PC-9 (cell line): ENCODE measurements around the gene KRTAP5-10. TPM values are rescaled to one million over a fixed set of nuclear protein-coding genes. Genes with fewer than 3 reads are reported as not detected.
"Not testable (repeated sequence)": the region's sequence is repeated elsewhere in the genome, so short reads cannot be mapped to it uniquely, and the experiment has no call there.

ENCODE experiments used
- BruUV-seq: library from RNA; stranded (reverse); fragments of 400-500 nt; replicated peaks from 2 replicates; lab custom pipeline; 2021; lab: Mats Ljungman, UMichigan
- CTCF ChIA-PET: fragments of 300-600 bp; sonication (Branson Sonifier 250); formaldehyde crosslinking; loops from one replicate; lab custom pipeline; 2022; ENCODE audit warnings: antibody characterized with exemption; lab: Charles Lee
- POLR2A ChIA-PET: fragments of 300-600 bp; sonication (Branson Sonifier 250); formaldehyde crosslinking; loops from one replicate; lab custom pipeline; 2022; ENCODE audit warnings: antibody characterized with exemption; ENCODE audit not compliant: unreplicated experiment; lab: Charles Lee
- DNase-seq, 2 experiments: peaks; one replicate each; pipeline versions ENCODE4 v3.0.0 to v3.0.0-alpha.2; 2015 to 2022; ENCODE audit warnings: mixed read lengths in 1 of 2
- H2AFZ ChIP-seq: fragments of 200-600 bp; sonication (generic); 2 replicates; pipeline ENCODE4 v1.8.1; 2017; ENCODE audit warnings: antibody characterized with exemption
- H3F3A ChIP-seq: fragments of 200-600 bp; sonication (generic); 2 replicates; pipeline ENCODE4 v1.8.1; 2017; ENCODE audit warnings: antibody characterized with exemption, mild to moderate bottlenecking, low read depth; ENCODE audit not compliant: insufficient read depth
- H3K27ac ChIP-seq: fragments of 200-600 bp; sonication (generic); 2 replicates; pipeline ENCODE4 v1.6.1; 2016; ENCODE audit warnings: mixed run types
- H3K27me3 ChIP-seq: fragments of 200-600 bp; sonication (generic); 2 replicates; pipeline ENCODE4 v1.6.1; 2016; ENCODE audit warnings: low read depth, mixed run types; ENCODE audit not compliant: insufficient read depth
- H3K36me3 ChIP-seq: fragments of 200-600 bp; sonication (generic); 2 replicates; pipeline ENCODE4 v1.6.1; 2016; ENCODE audit warnings: low read depth, mixed run types
- H3K4me1 ChIP-seq: fragments of 200-600 bp; sonication (generic); replicated peaks from 2 replicates; pipeline ENCODE4 v1.6.1; 2016; ENCODE audit warnings: mixed run types; ENCODE audit not compliant: insufficient read depth
- H3K4me2 ChIP-seq: fragments of 200-600 bp; sonication (generic); 2 replicates; pipeline ENCODE4 v1.6.1; 2017; ENCODE audit warnings: mixed run types
- H3K4me3 ChIP-seq: fragments of 200-600 bp; sonication (generic); 2 replicates; pipeline ENCODE4 v1.6.1; 2016; ENCODE audit warnings: mixed run types
- H3K79me2 ChIP-seq: fragments of 200-600 bp; sonication (generic); 2 replicates; pipeline ENCODE4 v1.6.1; 2017; ENCODE audit warnings: low read depth, mixed run types
- H3K9me2 ChIP-seq: fragments of 200-600 bp; sonication (generic); 2 replicates; pipeline ENCODE4 v1.8.1; 2017; ENCODE audit warnings: mild to moderate bottlenecking; ENCODE audit not compliant: insufficient read depth
- H3K9me3 ChIP-seq: fragments of 200-600 bp; sonication (generic); 2 replicates; pipeline ENCODE4 v1.8.1; 2016; ENCODE audit warnings: low read depth; ENCODE audit not compliant: insufficient read depth
- H4K20me1 ChIP-seq: fragments of 200-600 bp; sonication (generic); 2 replicates; pipeline ENCODE4 v1.8.1; 2017; ENCODE audit not compliant: insufficient read depth
- CTCF ChIP-seq: fragments of 200-600 bp; sonication (generic); conservative IDR thresholded peaks from 2 replicates; pipeline ENCODE4 v1.6.1; 2017; ENCODE audit warnings: mixed run types, antibody characterized with exemption, mild to moderate bottlenecking, moderate library complexity
- EZH2 ChIP-seq: fragments of 200-600 bp; sonication (generic); IDR thresholded peaks from 2 replicates; pipeline ENCODE4 v1.8.0; 2017; ENCODE audit warnings: antibody characterized with exemption, low read depth
- intact Hi-C: fragments of 100-400 bp; cut with micrococcal nuclease; formaldehyde crosslinking; loops from one replicate; pipeline ENCODE4 v1.10.0; 2022; ENCODE audit not compliant: unreplicated experiment
- total RNA-seq: library from RNA; stranded (reverse); gene quantifications from 2 replicates; pipeline ENCODE4 v1.2.3, GENCODE V29; 2021

The KRTAP5-10 gene
- total RNA-seq, 1 experiment from 2014 or later: not detected

- Histone ChIP-seq H3K36me3 (no peaks in the 10 kb centered on the region), H3K4me2 (peak overlapping the region; percentile 32), H2AFZ (no peak overlapping the region), H3K27me3 (no peaks in the 10 kb centered on the region), H3K4me3 (no peak overlapping the region), H3K9me2 (no peaks in the 10 kb centered on the region), H3K4me1 (peaks cover 13% of the 10 kb centered on the region; the same call in 1 of the 2 replicates), H3K79me2 (no peaks in the 10 kb centered on the region), H3K9me3 (no peaks in the 10 kb centered on the region), H3K27ac (no peak overlapping the region), H4K20me1 (no peaks in the 10 kb centered on the region), H3F3A (peaks cover 10% of the 10 kb centered on the region)
- DNase-seq: peak in 1 of 2 experiments; percentile 45
- intact Hi-C loops: no loop called here
- ChIA-PET POLR2A (no interaction called here), CTCF (no interaction called here)
- TF ChIP-seq CTCF (no peak), EZH2 (no peak)
- BruUV-seq: no TSS peak
Measured at GRCh38 chr11:71525188-71525937, 40.0 kb upstream of the KRTAP5-10 start.

GRCh38 chr11:71525938-71526495 is 39.3 kb upstream of the KRTAP5-10 start:
- Histone ChIP-seq H3F3A (peaks cover 10% of the 10 kb centered on the region), H3K36me3 (no peaks in the 10 kb centered on the region), H4K20me1 (no peaks in the 10 kb centered on the region), H2AFZ (no peak overlapping the region), H3K4me1 (peaks cover 13% of the 10 kb centered on the region; the same call in 1 of the 2 replicates), H3K27me3 (no peaks in the 10 kb centered on the region), H3K9me3 (no peaks in the 10 kb centered on the region), H3K9me2 (no peaks in the 10 kb centered on the region), H3K79me2 (no peaks in the 10 kb centered on the region), H3K4me3 (no peak overlapping the region), H3K4me2 (no peak overlapping the region), H3K27ac (no peak overlapping the region)
- no peak for TF ChIP-seq CTCF
- BruUV-seq: no TSS peak
- ChIA-PET CTCF (interaction anchor here (0.6 kb wide), 1 partner anchor 233 kb away, joined by 3 read pairs; no protein-coding TSS in a partner anchor), POLR2A (no interaction called here)
- no peak for DNase-seq
- intact Hi-C loops: no loop called here

- H3K4me2 ChIP-seq, BruUV-seq, H3K36me3 ChIP-seq: not testable (repeated sequence)
Measured at GRCh38 chr11:71526796-71527575, 38.4 kb upstream of the KRTAP5-10 start, which contains the start of gene KRTAP5-7. Gene KRTAP5-7, plus strand, starts transcription at chr11:71527267. Its CDS starts 34 bp downstream, at chr11:71527301.

More at GRCh38 chr11:71526796-71527575, 38.4 kb upstream of the KRTAP5-10 start, which contains the start of gene KRTAP5-7:
- H3K27ac ChIP-seq, H4K20me1 ChIP-seq, intact Hi-C loops, H3K9me3 ChIP-seq, H3K9me2 ChIP-seq, H3K4me3 ChIP-seq, DNase-seq, H2AFZ ChIP-seq, H3K79me2 ChIP-seq, H3K27me3 ChIP-seq: not testable (repeated sequence)
- Histone ChIP-seq H3F3A (peaks cover 10% of the 10 kb centered on the region), H3K4me1 (peaks cover 13% of the 10 kb centered on the region; the same call in 1 of the 2 replicates)
- ChIA-PET CTCF (interaction anchor here (0.6 kb wide), 1 partner anchor 232 kb away, joined by 3 read pairs; no protein-coding TSS in a partner anchor), POLR2A (interaction anchor here (0.6 kb wide), 1 partner anchor 1347 kb away, joined by 4 read pairs; no protein-coding TSS in a partner anchor)
